Gastrocnemius medialis (tissue), 4 donors: ENCODE data around the gene CMTM6. TPM values are rescaled to one million over a fixed set of nuclear protein-coding genes. Genes with fewer than 3 reads are reported as not detected.

Source experiments
- ATAC-seq, 2 donors: fragments of 150-250 bp; one replicate each; pipeline ENCODE4 v1.9.1; 2016
- DNase-seq, 2 donors: peaks; one replicate each; pipeline ENCODE4 v3.0.0-alpha.2; 2019
- H3K27ac ChIP-seq, 4 donors: fragments of 200-600 bp; sonication (generic); 1 replicate in 1 of 4; 2 replicates in 3 of 4; pipeline ENCODE4 v1.5.1; 2016 to 2018; ENCODE audit warnings: mild to moderate bottlenecking in 2 of 4, moderate library complexity in 1 of 4
- H3K27me3 ChIP-seq, 3 donors: fragments of 200-600 bp; sonication (generic) in 2 of 3; 1 replicate in 1 of 3; 2 replicates in 2 of 3; pipeline versions ENCODE4 v1.5.1 to v1.6.0; 2016 to 2019; ENCODE audit warnings: mild to moderate bottlenecking in 1 of 3, moderate library complexity in 1 of 3
- H3K36me3 ChIP-seq, 2 donors: fragments of 200-600 bp; sonication (generic) in 1 of 2; one replicate each; pipeline ENCODE4 v1.5.1; 2017 to 2018
- H3K4me1 ChIP-seq, 2 donors: fragments of 200-600 bp; sonication (generic) in 1 of 2; one replicate each; pipeline ENCODE4 v1.5.1; 2016 to 2017; ENCODE audit warnings: mild to moderate bottlenecking in 2 of 2
- H3K4me3 ChIP-seq, 4 donors: fragments of 200-600 bp; sonication (generic) in 3 of 4; 1 replicate in 1 of 4; 2 replicates in 3 of 4; pipeline ENCODE4 v1.5.1; 2016 to 2019; ENCODE audit warnings: mild to moderate bottlenecking in 2 of 4
- H3K9me3 ChIP-seq, 3 donors: fragments of 200-600 bp; sonication (generic) in 2 of 3; 1 replicate in 1 of 3; 2 replicates in 2 of 3; pipeline ENCODE4 v1.5.1; 2016 to 2019
- CTCF ChIP-seq, 5 experiments: fragments of 450-650 bp in 3 of 5; fragments of 200-600 bp in 2 of 5; sonication (generic) in 2 of 5; IDR thresholded peaks in 4 of 5; conservative IDR thresholded peaks in 1 of 5; 1 replicate in 4 of 5; 2 replicates in 1 of 5; pipeline ENCODE4 v1.5.1; 2016 to 2019; ENCODE audit warnings: antibody characterized with exemption in 5 of 5, mild to moderate bottlenecking in 3 of 5, moderate library complexity in 3 of 5
- POLR2A ChIP-seq, 2 donors: fragments of 450-650 bp; IDR thresholded peaks; one replicate each; pipeline ENCODE4 v1.6.1; 2017; ENCODE audit warnings: antibody characterized with exemption in 2 of 2, mild to moderate bottlenecking in 2 of 2, moderate library complexity in 2 of 2
- in situ Hi-C, 4 donors: fragments of 200-750 bp; cut with MboI; loops; one replicate each; pipeline versions ENCODE4 v1.15.0 to v1.8.0; 2017; ENCODE audit warnings: low sequenced_read_pairs in 4 of 4
- intact Hi-C: fragments of 100-400 bp; cut with DNase I; formaldehyde crosslinking; loops from one replicate; pipeline ENCODE4 v1.15.1; 2023; ENCODE audit warnings: low total_unique reads
- total RNA-seq, 4 donors: library from RNA; depleted of rRNA; stranded (reverse); fragments of >200 nt; gene quantifications; one replicate each; pipeline versions ENCODE4 v1.1.0 to v1.2.3, GENCODE V29; 2016

The CMTM6 gene
- total RNA-seq, 4 donors from 2014 or later, result 3.7 to 8.8 (median 7.3) TPM

- TF ChIP-seq POLR2A (IDR thresholded peaks at IDR 0.05) (no peak), CTCF (IDR thresholded peaks at IDR 0.05 in 4 of 5, conservative IDR thresholded peaks at IDR 0.05 in 1 of 5) (no peak)
- H3K27me3 ChIP-seq, result no peaks in the 10 kb centered on the region
- no peak overlapping the region for H3K27ac ChIP-seq
- intact Hi-C loops (no loop called here), in situ Hi-C loops (no loop called here)
- H3K9me3 ChIP-seq, result no peaks in the 10 kb centered on the region
- no peak overlapping the region for H3K4me3 ChIP-seq
- no peak for ATAC-seq
- peaks cover 0 to 5% of the 10 kb centered on the region in 2 donors for H3K36me3 ChIP-seq
- no peak for DNase-seq
- no peaks in the 10 kb centered on the region for H3K4me1 ChIP-seq
These were observed 18.2 kb downstream of the CMTM6 start for GRCh38 chr3:32484436-32484835.

- Histone ChIP-seq H3K27me3 (no peaks in the 10 kb centered on the region), H3K9me3 (no peaks in the 10 kb centered on the region), H3K27ac (no peak overlapping the region), H3K4me3 (no peak overlapping the region), H3K36me3 (peaks cover 0 to 5% of the 10 kb centered on the region in 2 donors), H3K4me1 (no peaks in the 10 kb centered on the region)
- in situ Hi-C loops, result no loop called here
- ATAC-seq, result no peak
- intact Hi-C loops, result no loop called here
- TF ChIP-seq CTCF (IDR thresholded peaks at IDR 0.05 in 4 of 5, conservative IDR thresholded peaks at IDR 0.05 in 1 of 5) (no peak), POLR2A (IDR thresholded peaks at IDR 0.05) (no peak)
- DNase-seq, result no peak
These were observed 18.9 kb downstream of the CMTM6 start for GRCh38 chr3:32483772-32484171.

- Histone ChIP-seq H3K4me3 (no peak overlapping the region), H3K4me1 (no peaks in the 10 kb centered on the region), H3K27me3 (no peaks in the 10 kb centered on the region), H3K9me3 (no peaks in the 10 kb centered on the region), H3K36me3 (peaks cover 0 to 5% of the 10 kb centered on the region in 2 donors), H3K27ac (no peak overlapping the region)
- in situ Hi-C loops (no loop called here), intact Hi-C loops (no loop called here)
- TF ChIP-seq CTCF (IDR thresholded peaks at IDR 0.05 in 4 of 5, conservative IDR thresholded peaks at IDR 0.05 in 1 of 5) (no peak), POLR2A (IDR thresholded peaks at IDR 0.05) (no peak)
- DNase-seq (no peak), ATAC-seq (no peak)
These were observed 20.0 kb downstream of the CMTM6 start for GRCh38 chr3:32482693-32483092.

GRCh38 chr3:32481791-32482631 lies 20.6 kb downstream of the CMTM6 start:
- no peaks in the 10 kb centered on the region for H3K9me3 ChIP-seq
- no peaks in the 10 kb centered on the region for H3K4me1 ChIP-seq
- H3K27ac ChIP-seq, result no peak overlapping the region
- peaks cover 0 to 5% of the 10 kb centered on the region in 2 donors for H3K36me3 ChIP-seq
- H3K4me3 ChIP-seq, result no peak overlapping the region
- DNase-seq (no peak), ATAC-seq (no peak)
- TF ChIP-seq POLR2A (IDR thresholded peaks at IDR 0.05) (no peak), CTCF (IDR thresholded peaks at IDR 0.05 in 4 of 5, conservative IDR thresholded peaks at IDR 0.05 in 1 of 5) (no peak)
- intact Hi-C loops, result no loop called here
- in situ Hi-C loops, result no loop called here
- no peaks in the 10 kb centered on the region for H3K27me3 ChIP-seq
